GM18873 (cell line): ENCODE results near the gene DPEP1.
"Not testable (repeated sequence)": the region's sequence is repeated elsewhere in the genome, so short reads cannot be mapped to it uniquely, and the experiment has no call there.

Source experiments
- ATAC-seq: cut with Tn5 transposase; IDR thresholded peaks from one replicate; pipeline ENCODE4 v1.9.1; 2021; ENCODE audit warnings: mild to moderate bottlenecking, moderate library complexity, moderate number of reproducible peaks; ENCODE audit not compliant: unreplicated experiment, low FRiP score

Gene DPEP1

GRCh38 chr16:89615596-89616090, 2.2 kb downstream of the DPEP1 start:
- ATAC-seq = no peak

GRCh38 chr16:89616623-89617022, 3.2 kb downstream of the DPEP1 start:
- no peak for ATAC-seq

- ATAC-seq = no peak
Observed at GRCh38 chr16:89617036-89617435, 3.6 kb downstream of the DPEP1 start.

DNA sequence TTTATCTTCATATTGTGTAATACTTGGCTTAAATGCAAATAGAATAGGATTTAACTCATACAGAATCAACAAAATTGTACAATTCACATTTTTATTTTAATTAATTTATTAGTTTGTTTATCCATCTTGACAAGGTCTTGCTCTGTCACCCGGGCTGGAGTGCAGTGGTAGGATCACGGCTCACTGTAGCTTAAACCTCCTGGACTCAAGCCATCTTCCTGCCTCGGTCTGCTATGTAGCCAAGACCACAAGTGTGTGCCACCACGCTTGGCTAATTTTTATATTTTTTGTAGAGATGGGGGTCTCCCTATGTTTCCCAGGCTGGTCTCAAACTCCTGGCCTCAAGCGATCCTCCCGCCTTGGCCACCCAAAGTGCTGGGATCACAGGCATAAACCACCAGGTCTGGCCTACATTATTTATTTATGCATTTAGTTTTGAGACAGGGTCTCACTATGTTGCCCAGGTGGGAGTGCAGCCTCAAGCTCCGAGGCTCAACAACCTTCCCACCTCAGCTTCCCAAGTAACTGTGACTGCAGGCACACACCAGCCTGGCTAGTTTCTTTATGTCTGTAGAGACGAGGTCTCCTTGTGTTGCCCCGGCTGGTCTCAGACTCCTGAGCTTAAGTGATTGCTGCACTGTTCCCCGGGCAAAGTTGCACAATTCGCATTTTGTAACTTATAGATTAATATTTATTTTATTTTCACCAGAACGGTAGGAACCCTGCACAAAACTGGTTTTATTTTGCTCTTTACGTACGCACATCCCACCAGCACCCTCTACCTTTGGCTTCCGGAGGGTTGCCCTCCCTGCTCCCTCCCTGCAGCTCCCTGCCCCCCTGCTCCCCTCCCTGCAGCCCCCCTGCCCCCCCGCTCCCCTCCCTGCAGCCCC, 4.9 kb downstream of the DPEP1 start:
- no peak for ATAC-seq

DNA sequence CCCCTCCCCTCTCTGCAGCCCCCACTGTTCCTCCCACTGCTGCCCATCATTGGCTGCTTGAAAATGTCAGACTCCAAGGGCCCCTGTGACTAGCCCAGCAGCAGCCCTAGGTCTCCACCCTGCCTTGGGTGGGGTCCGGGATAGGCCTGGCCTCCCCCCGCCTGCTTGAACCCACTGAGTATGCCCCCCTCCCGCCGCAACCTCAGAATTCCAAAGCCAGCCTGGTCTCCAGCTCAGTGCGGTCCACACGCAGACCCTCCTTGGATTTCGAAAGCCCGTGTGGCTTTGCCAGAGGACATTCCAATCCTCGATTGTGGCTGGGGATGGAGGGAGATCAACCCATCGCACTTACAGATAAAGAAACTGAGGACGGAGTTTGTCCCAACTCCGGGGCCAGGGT, 6.4 kb downstream of the DPEP1 start:
- no peak for ATAC-seq

GRCh38 chr16:89620406-89620841, 7.0 kb downstream of the DPEP1 start:
- no peak for ATAC-seq

GRCh38 chr16:89621136-89621697, 7.8 kb downstream of the DPEP1 start:
- ATAC-seq = no peak

DNA sequence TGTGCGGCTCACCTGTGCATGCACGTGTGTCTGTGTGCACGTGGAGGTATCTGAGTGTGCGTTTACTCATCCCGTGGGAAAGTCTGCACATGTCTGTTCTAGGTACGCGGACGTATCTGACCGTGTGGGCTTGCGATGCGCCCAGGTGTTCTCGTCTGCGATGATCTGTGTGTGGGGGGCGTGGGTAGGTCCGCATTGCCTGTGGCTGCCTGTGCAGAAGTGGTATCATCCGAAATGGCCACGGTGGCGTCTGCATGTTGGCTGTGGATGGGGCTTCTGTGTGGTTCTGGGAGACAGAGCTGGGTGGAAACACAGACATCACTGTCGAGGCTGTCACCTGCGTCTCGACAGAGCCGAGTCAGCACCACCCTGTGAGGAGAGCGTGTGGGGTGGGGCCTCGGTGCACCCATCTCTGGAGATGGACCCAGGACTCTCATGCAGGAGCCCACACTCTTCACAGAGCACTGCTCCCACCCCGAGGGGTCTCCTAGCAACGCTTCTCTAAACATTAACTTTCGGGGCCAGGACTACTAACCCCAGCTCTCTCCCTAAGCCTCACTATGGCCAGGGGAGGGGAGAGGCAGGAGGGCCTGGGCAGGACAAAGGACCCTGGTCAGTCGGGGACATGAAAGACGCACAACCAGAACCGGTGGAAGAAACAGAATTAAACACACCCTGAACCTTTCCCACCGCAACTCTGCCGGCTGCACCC, 8.4 kb downstream of the DPEP1 start:
- no peak for ATAC-seq

GRCh38 chr16:89623511-89624261, 10.2 kb downstream of the DPEP1 start:
- no peak for ATAC-seq

GRCh38 chr16:89624777-89625761, 11.6 kb downstream of the DPEP1 start:
- ATAC-seq = no peak

DNA sequence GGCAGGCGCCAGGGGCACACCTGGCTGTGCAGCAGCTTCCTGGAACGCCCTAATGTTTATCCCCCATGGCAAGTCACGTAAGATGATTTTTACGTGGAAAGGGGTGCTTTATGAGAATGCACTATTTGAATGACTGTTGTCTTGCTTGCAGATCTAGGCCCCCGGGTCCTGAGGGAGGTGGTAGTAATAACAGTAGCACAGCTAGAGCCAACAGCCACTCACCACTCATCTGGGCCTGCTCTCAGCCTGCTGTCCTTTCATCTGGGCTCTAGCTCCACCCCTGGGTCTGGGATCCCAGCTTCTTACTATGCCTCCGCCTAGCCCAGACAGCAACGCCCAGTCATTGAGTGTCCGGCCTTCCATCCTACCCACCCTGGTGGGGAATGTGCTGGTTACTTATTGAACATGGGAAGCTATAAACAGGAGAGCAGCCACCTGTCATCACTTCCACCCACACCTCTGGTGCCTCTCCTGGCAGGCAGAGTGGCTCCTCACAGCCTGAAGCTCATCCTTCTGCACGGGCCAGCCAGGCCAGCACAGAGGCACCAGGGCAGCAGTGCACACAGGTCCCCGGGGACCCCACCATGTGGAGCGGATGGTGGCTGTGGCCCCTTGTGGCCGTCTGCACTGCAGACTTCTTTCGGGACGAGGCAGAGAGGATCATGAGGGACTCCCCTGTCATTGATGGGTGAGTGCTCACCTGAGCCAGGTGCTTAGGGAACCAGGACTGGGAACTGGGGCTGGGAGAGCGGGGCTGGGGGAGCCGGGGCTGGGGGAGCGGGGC, 16.6 kb downstream of the DPEP1 start:
- no peak for ATAC-seq

DNA sequence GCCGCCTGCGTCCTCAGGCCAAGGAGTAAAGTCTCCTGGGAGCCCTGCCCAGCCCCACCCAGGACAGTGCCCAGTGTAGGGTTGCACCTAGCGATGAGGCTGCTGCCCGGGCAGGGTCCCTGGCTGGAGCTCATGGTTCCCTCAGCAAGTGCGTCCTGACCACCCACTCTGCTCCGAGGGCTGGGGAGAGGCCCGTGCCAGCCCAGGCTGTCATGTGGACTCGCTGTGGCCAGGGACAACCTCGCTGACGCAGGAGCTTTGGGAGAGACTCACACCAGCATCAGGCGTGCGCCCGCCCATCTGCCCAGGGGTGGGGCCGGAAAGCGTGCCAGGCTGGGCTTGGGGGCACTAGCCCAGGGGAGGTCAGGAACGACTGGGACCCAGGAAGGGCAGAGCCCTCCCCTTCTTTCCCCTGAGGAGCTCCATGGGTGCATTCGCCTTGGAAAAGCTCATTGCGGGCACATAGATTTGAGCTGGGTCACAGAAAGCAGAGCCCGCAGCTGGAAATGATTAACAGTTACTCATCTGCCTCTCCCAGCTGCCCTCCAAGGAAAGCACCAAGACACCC, 19.7 kb downstream of the DPEP1 start:
- ATAC-seq = no peak

GRCh38 chr16:89634463-89635385, 21.3 kb downstream of the DPEP1 start:
- not testable (repeated sequence) for ATAC-seq

- no peak for ATAC-seq
Observed at GRCh38 chr16:89636663-89637062, 23.2 kb downstream of the DPEP1 start.

DNA sequence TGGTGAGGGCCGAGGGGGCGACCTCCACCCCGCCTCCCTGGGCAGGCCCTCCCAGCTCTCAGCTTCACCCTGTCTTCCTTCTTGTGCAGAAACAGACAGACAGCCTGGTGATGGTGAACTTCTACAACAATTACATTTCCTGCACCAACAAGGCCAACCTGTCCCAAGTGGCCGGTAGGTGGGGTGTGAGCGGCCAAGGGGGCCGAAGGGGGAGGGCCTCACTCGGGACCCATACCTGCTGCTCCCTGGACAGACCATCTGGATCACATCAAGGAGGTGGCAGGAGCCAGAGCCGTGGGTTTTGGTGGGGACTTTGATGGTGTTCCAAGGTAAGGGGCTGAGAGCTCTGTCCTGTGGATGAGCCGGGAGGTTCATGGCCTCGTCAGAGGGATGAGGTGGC, 23.9 kb downstream of the DPEP1 start:
- ATAC-seq = no peak

DNA sequence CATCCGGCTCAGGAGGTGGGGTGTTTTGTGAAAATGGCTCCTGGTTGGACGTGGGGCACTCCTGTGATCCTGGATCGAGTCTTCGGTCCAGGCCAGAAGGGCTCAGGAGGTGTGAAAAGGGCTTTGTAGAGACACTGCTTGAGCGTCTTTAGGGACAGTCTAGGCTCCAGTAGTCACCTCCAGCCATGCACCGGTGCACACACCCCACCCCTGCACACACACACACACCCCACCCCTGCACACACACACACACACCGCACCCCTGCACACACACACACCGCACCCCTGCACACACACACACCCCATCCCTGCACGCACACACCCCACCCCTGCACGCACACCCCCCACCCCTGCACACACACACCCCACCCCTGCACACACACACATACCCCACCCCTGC, 25.0 kb downstream of the DPEP1 start:
- no peak for ATAC-seq

GRCh38 chr16:89639385-89639784, 25.9 kb downstream of the DPEP1 start:
- ATAC-seq = no peak
